Endothelial cell of umbilical vein (primary cell): ENCODE results near the gene NTRK1. TPM values are rescaled to one million over a fixed set of nuclear protein-coding genes. Genes with fewer than 3 reads are reported as not detected.

Experiments used
- BruUV-seq: library from RNA; stranded (reverse); fragments of 400-500 nt; replicated peaks from 2 replicates; lab custom pipeline; 2021; lab: Mats Ljungman, UMichigan
- CTCF ChIA-PET: fragments of 300-600, 350-600 bp; sonication (Branson Sonifier 250); formaldehyde crosslinking; loops from one replicate; lab custom pipeline; 2021; ENCODE audit warnings: antibody characterized with exemption, inconsistent platforms; lab: Charles Lee
- POLR2A ChIA-PET: fragments of 300-600, 350-600 bp; sonication (Branson Sonifier 250); formaldehyde crosslinking; loops from one replicate; lab custom pipeline; 2021; ENCODE audit warnings: antibody characterized with exemption, inconsistent platforms; lab: Charles Lee
- DNase-seq: peaks from one replicate; pipeline ENCODE4 v3.0.0-alpha.2; 2011; ENCODE audit warnings: low read depth, low spot score
- FAIRE-seq: peaks from 2 replicates; lab custom pipeline; 2011; peaks lifted over from hg19 to GRCh38; lab: Jason Lieb, UNC
- H2AFZ ChIP-seq: 2 replicates; pipeline ENCODE4 v1.6.0; 2012; ENCODE audit warnings: low read depth, low read length, control low read depth, inconsistent platforms
- H3K27ac ChIP-seq: 2 replicates; pipeline ENCODE4 v1.5.1; 2011; ENCODE audit warnings: low read depth, mild to moderate bottlenecking, control low read depth, low read length, moderate library complexity; ENCODE audit not compliant: insufficient read depth
- H3K27me3 ChIP-seq, 2 experiments: 2 replicates each; pipeline versions ENCODE4 v1.6.0 to v1.6.1; 2011; ENCODE audit warnings: low read length in 2 of 2, mixed read lengths in 1 of 2; ENCODE audit not compliant: control insufficient read depth in 2 of 2, insufficient read depth in 2 of 2
- H3K36me3 ChIP-seq, 2 experiments: 2 replicates in 1 of 2; 3 replicates in 1 of 2; pipeline ENCODE4 v1.5.1; 2011; ENCODE audit warnings: low read length in 2 of 2, mild to moderate bottlenecking in 1 of 2, moderate library complexity in 1 of 2; ENCODE audit not compliant: control insufficient read depth in 2 of 2, insufficient read depth in 2 of 2; ENCODE audit errors: extremely low read depth in 1 of 2
- H3K4me1 ChIP-seq: 3 replicates; pipeline ENCODE4 v1.5.1; 2011; ENCODE audit warnings: mild to moderate bottlenecking, low read length; ENCODE audit not compliant: control insufficient read depth, insufficient read depth; ENCODE audit errors: extremely low read depth
- H3K4me2 ChIP-seq: 2 replicates; pipeline ENCODE4 v1.6.1; 2011; ENCODE audit warnings: low read length, control low read depth, mixed read lengths; ENCODE audit not compliant: insufficient read depth
- H3K4me3 ChIP-seq, 3 experiments: fragments of 200-600 bp in 1 of 3; sonication (generic), shearing (Covaris generic) in 1 of 3; replicated peaks in 1 of 3; 2 replicates each; pipeline ENCODE4 v1.5.1; 2011 to 2016; ENCODE audit warnings: control low read depth in 3 of 3, low read length in 3 of 3, mild to moderate bottlenecking in 2 of 3, inconsistent platforms in 1 of 3, low read depth in 1 of 3, moderate library complexity in 1 of 3; ENCODE audit not compliant: insufficient read depth in 1 of 3
- H3K79me2 ChIP-seq: 2 replicates; pipeline ENCODE4 v1.6.0; 2012; ENCODE audit warnings: low read length, inconsistent platforms; ENCODE audit not compliant: control insufficient read depth, insufficient read depth
- H3K9ac ChIP-seq: replicated peaks from 2 replicates; pipeline ENCODE3; 2011; ENCODE audit warnings: low read length, control low read depth; ENCODE audit not compliant: insufficient read depth; ENCODE audit errors: extremely low read depth
- H3K9me1 ChIP-seq: replicated peaks from 3 replicates; pipeline ENCODE4 v1.6.0; 2011; ENCODE audit warnings: mild to moderate bottlenecking, low read length; ENCODE audit not compliant: control insufficient read depth, insufficient read depth; ENCODE audit errors: extremely low read depth
- H3K9me3 ChIP-seq: replicated peaks from 2 replicates; pipeline ENCODE4 v1.5.1; 2012; ENCODE audit warnings: low read length, inconsistent platforms; ENCODE audit not compliant: control insufficient read depth, insufficient read depth
- H4K20me1 ChIP-seq: replicated peaks from 2 replicates; pipeline ENCODE3; 2011; ENCODE audit warnings: mild to moderate bottlenecking, low read length; ENCODE audit not compliant: control insufficient read depth, insufficient read depth; ENCODE audit errors: extremely low read depth
- CTCF ChIP-seq, 2 donors: IDR thresholded peaks; 1 replicate in 1 of 2; 2 replicates in 1 of 2; pipeline ENCODE4 v1.5.1; 2011; ENCODE audit warnings: low read length in 2 of 2, mild to moderate bottlenecking in 2 of 2, moderate library complexity in 2 of 2, control low read depth in 1 of 2, inconsistent platforms in 1 of 2, low read depth in 1 of 2; ENCODE audit not compliant: insufficient read depth in 1 of 2; ENCODE audit errors: extremely low read depth in 1 of 2
- EZH2 ChIP-seq: IDR thresholded peaks from 2 replicates; pipeline ENCODE4 v1.6.1; 2012; ENCODE audit warnings: borderline replicate concordance, low read depth, mild to moderate bottlenecking, moderate library complexity, low read length, inconsistent platforms; ENCODE audit not compliant: severe bottlenecking
- FOS ChIP-seq: IDR thresholded peaks from 2 replicates; pipeline ENCODE4 v1.6.1; 2011; ENCODE audit warnings: mild to moderate bottlenecking, low read length, moderate library complexity, borderline replicate concordance; ENCODE audit not compliant: insufficient read depth
- GATA2 ChIP-seq: IDR thresholded peaks from 2 replicates; pipeline ENCODE4 v1.7.0; 2011; ENCODE audit warnings: low read depth, mild to moderate bottlenecking, moderate library complexity, mixed read lengths, low read length; ENCODE audit not compliant: insufficient read length, insufficient read depth
- JUN ChIP-seq: IDR thresholded peaks from 2 replicates; pipeline ENCODE4 v1.6.1; 2011; ENCODE audit warnings: borderline replicate concordance, low read depth; ENCODE audit not compliant: insufficient read length, insufficient read depth
- MAX ChIP-seq: IDR thresholded peaks from 2 replicates; pipeline ENCODE4 v1.6.1; 2011; ENCODE audit not compliant: insufficient read depth, insufficient read length
- MYC ChIP-seq: IDR thresholded peaks from one replicate; pipeline ENCODE4 v1.6.1; 2011; ENCODE audit warnings: mild to moderate bottlenecking, low read depth, low read length
- POLR2A ChIP-seq: IDR thresholded peaks from 2 replicates; pipeline ENCODE4 v1.6.1; 2012; ENCODE audit warnings: low read depth, mild to moderate bottlenecking, control low read depth, low read length
- POLR2AphosphoS5 ChIP-seq: IDR thresholded peaks from 2 replicates; pipeline ENCODE4 v1.6.1; 2012; ENCODE audit warnings: low read depth, mild to moderate bottlenecking, control low read depth, low read length, moderate library complexity; ENCODE audit not compliant: insufficient read depth
- dilution Hi-C: fragments of 300-500 bp; cut with MboI; formaldehyde crosslinking; loops from one replicate; pipeline ENCODE4 v1.15.0; 2019; ENCODE audit warnings: low sequenced_read_pairs; ENCODE audit not compliant: extremely low pct_ligation_motif_present
- intact Hi-C: fragments of 100-400 bp; cut with micrococcal nuclease; formaldehyde crosslinking; loops from one replicate; pipeline ENCODE4 v1.10.0; 2022
- polyA plus RNA-seq, 4 experiments: library from polyadenylated mRNA; depleted of rRNA in 3 of 4; stranded (reverse) in 3 of 4; unstranded in 1 of 4; fragments of >200 nt; gene quantifications; 2 replicates each; pipeline versions ENCODE4 v1.2.1 to v1.2.3, GENCODE V29; 2011 to 2012; ENCODE audit warnings: missing spikeins in 1 of 4
- total RNA-seq: library from RNA; stranded (reverse); gene quantifications from 2 replicates; pipeline ENCODE4 v1.2.3, GENCODE V29; 2021

NTRK1 gene
- total and polyA plus RNA-seq, 2 donors (not counting 3 experiments of a cell fraction or from before 2014, with no cell fraction given), result 0.07 TPM; not detected in 1

- Histone ChIP-seq H3K36me3 (no peaks in the 10 kb centered on the region), H2AFZ (no peak overlapping the region), H3K4me3 (no peak overlapping the region), H3K27ac (no peak overlapping the region), H3K9me1 (no peaks in the 10 kb centered on the region), H3K9ac (no peak overlapping the region), H3K79me2 (no peaks in the 10 kb centered on the region), H3K9me3 (no peaks in the 10 kb centered on the region), H3K4me1 (peaks cover 2% of the 10 kb centered on the region), H3K27me3 (peaks cover 26 to 35% of the 10 kb centered on the region in 2 experiments), H3K4me2 (no peak overlapping the region), H4K20me1 (no peaks in the 10 kb centered on the region)
- FAIRE-seq (no peak), DNase-seq (no peak)
- TF ChIP-seq JUN, result no peak
- no peak for TF ChIP-seq FOS
- no peak for TF ChIP-seq GATA2
- no peak for TF ChIP-seq MAX
- no peak for TF ChIP-seq POLR2AphosphoS5
- no peak for TF ChIP-seq EZH2
- TF ChIP-seq POLR2A, result no peak
- TF ChIP-seq CTCF (IDR thresholded peaks at IDR 0.05; ENCODE audit: extremely low read depth in 1 of 2, insufficient read depth in 1 of 2, low read depth in 1 of 2, low read length in 2 of 2), result no peak
- no peak for TF ChIP-seq MYC
- dilution Hi-C loops (no loop called here), intact Hi-C loops (loop anchor here (2.0 to 5.0 kb wide), 3 partner anchors 65 to 298 kb away; partner anchors contain the start of gene NTRK1)
- BruUV-seq, result no TSS peak
- CTCF ChIA-PET, result interaction anchor here (1.4 to 11.2 kb wide), 6 partner anchors 33 to 198 kb away, joined by 3 to 312 read pairs (median 51); partner anchors contain the start of genes INSRR, ISG20L2, METTL25B and NTRK1
- POLR2A ChIA-PET, result no interaction called here
These were observed 64.7 kb downstream of the NTRK1 start for GRCh38 chr1:156925154-156926010.
